A673 (cell line): ENCODE measurements around the gene FOXN4. TPM values are rescaled to one million over a fixed set of nuclear protein-coding genes. Genes with fewer than 3 reads are reported as not detected.

Experiments used
- BruUV-seq: library from RNA; stranded (reverse); fragments of 400-500 nt; replicated peaks from 2 replicates; lab custom pipeline; 2021; lab: Mats Ljungman, UMichigan
- CTCF ChIA-PET: fragments of 300-600 bp; sonication (Branson Sonifier 250); formaldehyde crosslinking; loops from one replicate; lab custom pipeline; 2022; ENCODE audit warnings: antibody characterized with exemption; lab: Charles Lee
- POLR2A ChIA-PET: fragments of 300-600 bp; sonication (Branson Sonifier 250); formaldehyde crosslinking; loops from one replicate; lab custom pipeline; 2022; ENCODE audit warnings: antibody characterized with exemption; ENCODE audit not compliant: low non-redundant PET; lab: Charles Lee
- DNase-seq: peaks from one replicate; pipeline ENCODE4 v3.0.0-alpha.2; 2015; ENCODE audit warnings: low spot score
- H3K27ac ChIP-seq: fragments of 200-600 bp; sonication (generic); 2 replicates; pipeline ENCODE4 v1.5.1; 2016; ENCODE audit warnings: mixed run types, low read depth, mild to moderate bottlenecking, mixed read lengths, antibody characterized with exemption, low read length; ENCODE audit not compliant: poor library complexity, severe bottlenecking
- H3K27me3 ChIP-seq: fragments of 200-600 bp; sonication (generic); replicated peaks from 2 replicates; pipeline ENCODE4 v1.6.1; 2017; ENCODE audit warnings: mixed run types, low read depth, mild to moderate bottlenecking, mixed read lengths, antibody characterized with exemption, low read length; ENCODE audit not compliant: insufficient read depth, poor library complexity
- H3K36me3 ChIP-seq: fragments of 200-600 bp; sonication (generic); 2 replicates; pipeline ENCODE4 v1.6.1; 2016; ENCODE audit warnings: mixed run types, mild to moderate bottlenecking, mixed read lengths, antibody characterized with exemption, low read length; ENCODE audit not compliant: insufficient read depth, poor library complexity, severe bottlenecking
- H3K4me1 ChIP-seq: fragments of 200-600 bp; sonication (generic); 2 replicates; pipeline ENCODE4 v1.6.1; 2017; ENCODE audit warnings: mixed run types, mild to moderate bottlenecking, mixed read lengths, antibody characterized with exemption, low read length; ENCODE audit not compliant: insufficient read depth, poor library complexity, severe bottlenecking
- H3K4me3 ChIP-seq: fragments of 200-600 bp; sonication (generic); 2 replicates; pipeline ENCODE4 v1.5.1; 2016; ENCODE audit warnings: low read depth, mixed run types, mild to moderate bottlenecking, mixed read lengths, low read length; ENCODE audit not compliant: poor library complexity, severe bottlenecking
- H3K9me3 ChIP-seq: fragments of 200-600 bp; sonication (generic); 2 replicates; pipeline ENCODE4 v1.6.1; 2016; ENCODE audit warnings: mixed run types, low read depth, mild to moderate bottlenecking, mixed read lengths, antibody characterized with exemption, low read length; ENCODE audit not compliant: poor library complexity, severe bottlenecking
- EZH2 ChIP-seq: fragments of 200-600 bp; sonication (generic); IDR thresholded peaks from 2 replicates; pipeline ENCODE4 v1.6.1; 2017; ENCODE audit warnings: borderline replicate concordance, low read depth, mild to moderate bottlenecking, mixed read lengths, antibody characterized with exemption, low read length; ENCODE audit not compliant: poor library complexity, severe bottlenecking
- intact Hi-C: fragments of 100-400 bp; cut with micrococcal nuclease; formaldehyde crosslinking; loops from one replicate; pipeline ENCODE4 v1.10.0; 2022; ENCODE audit not compliant: unreplicated experiment
- total RNA-seq: library from RNA; stranded (reverse); gene quantifications from 2 replicates; pipeline ENCODE4 v1.2.3, GENCODE V29; 2021
- TF ChIP-seq, protein P1 (sequence below): fragments of 300-800, 200-600 bp; sonication (generic); conservative IDR thresholded peaks from 2 replicates; pipeline ENCODE4 v1.5.1; 2017; ENCODE audit warnings: low read depth, mild to moderate bottlenecking, antibody characterized with exemption, low read length, moderate library complexity, mixed read lengths

Gene FOXN4
- total RNA-seq, 1 experiment from 2014 or later, result not detected

DNA sequence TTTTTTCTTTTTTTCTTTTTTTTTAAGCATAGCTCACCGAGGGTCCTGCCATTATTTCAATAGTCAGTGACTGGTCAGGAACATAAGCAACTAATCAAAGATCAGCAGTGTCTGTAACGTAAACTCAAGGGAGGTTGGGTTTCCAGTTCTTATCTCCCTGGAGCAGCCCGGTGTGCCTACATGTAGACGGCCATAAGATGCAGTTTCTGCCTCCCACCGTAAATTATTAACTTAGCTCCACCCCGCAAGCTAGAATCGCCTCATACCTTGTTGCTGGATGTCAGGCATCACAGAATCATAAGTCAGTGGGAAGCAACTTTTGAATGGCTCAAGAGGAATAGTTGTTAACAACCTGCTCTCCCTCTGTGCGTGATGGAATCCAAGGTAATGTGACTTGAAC lies 38.5 kb upstream of the FOXN4 start, which contains the start of gene MYO1H:
MYO1H (plus strand) TSS at position 312 of the 400 bp plus-strand sequence; CDS start at position 373, 61 bp downstream.
- BruUV-seq, result no TSS peak
- H3K36me3 ChIP-seq, result no peaks in the 10 kb centered on the region
- CTCF ChIA-PET, result no interaction called here
- H3K27me3 ChIP-seq, result peaks cover 23% of the 10 kb centered on the region
- H3K9me3 ChIP-seq, result no peaks in the 10 kb centered on the region
- H3K4me3 ChIP-seq, result no peak within 1 kb of the TSS
- TF ChIP-seq EZH2, result no peak
- TF ChIP-seq, protein P1, sequence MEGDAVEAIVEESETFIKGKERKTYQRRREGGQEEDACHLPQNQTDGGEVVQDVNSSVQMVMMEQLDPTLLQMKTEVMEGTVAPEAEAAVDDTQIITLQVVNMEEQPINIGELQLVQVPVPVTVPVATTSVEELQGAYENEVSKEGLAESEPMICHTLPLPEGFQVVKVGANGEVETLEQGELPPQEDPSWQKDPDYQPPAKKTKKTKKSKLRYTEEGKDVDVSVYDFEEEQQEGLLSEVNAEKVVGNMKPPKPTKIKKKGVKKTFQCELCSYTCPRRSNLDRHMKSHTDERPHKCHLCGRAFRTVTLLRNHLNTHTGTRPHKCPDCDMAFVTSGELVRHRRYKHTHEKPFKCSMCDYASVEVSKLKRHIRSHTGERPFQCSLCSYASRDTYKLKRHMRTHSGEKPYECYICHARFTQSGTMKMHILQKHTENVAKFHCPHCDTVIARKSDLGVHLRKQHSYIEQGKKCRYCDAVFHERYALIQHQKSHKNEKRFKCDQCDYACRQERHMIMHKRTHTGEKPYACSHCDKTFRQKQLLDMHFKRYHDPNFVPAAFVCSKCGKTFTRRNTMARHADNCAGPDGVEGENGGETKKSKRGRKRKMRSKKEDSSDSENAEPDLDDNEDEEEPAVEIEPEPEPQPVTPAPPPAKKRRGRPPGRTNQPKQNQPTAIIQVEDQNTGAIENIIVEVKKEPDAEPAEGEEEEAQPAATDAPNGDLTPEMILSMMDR, result no peak
- no peak within 1 kb of the TSS for H3K27ac ChIP-seq
- POLR2A ChIA-PET, result no interaction called here
- no peaks in the 10 kb centered on the region for H3K4me1 ChIP-seq
- intact Hi-C loops, result no loop called here
- DNase-seq, result no peak

DNA sequence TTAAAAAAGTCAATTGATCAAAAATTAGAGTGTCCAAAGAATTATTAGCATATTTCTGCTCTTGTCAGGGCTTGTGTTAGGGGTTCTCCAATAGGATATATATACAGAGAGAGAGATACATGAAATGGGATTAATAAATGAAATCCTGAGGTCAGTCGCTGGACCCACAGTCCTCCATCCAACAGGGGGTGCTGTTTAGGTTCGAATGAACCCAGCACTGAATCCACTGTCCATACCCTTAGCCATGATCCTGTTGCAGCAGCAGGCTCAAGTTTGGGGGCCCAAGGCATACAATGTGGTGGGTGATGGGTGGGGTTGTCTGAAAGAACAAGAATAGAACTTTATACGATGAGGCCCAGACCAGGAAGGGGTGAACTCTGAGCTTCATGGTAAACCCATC lies 37.8 kb upstream of the FOXN4 start:
- ChIA-PET CTCF (no interaction called here), POLR2A (no interaction called here)
- intact Hi-C loops, result no loop called here
- TF ChIP-seq, protein P1, result 0 out of 2 replicates have a peak, but pooled peaks have one; percentile 34
- TF ChIP-seq EZH2, result no peak
- Histone ChIP-seq H3K9me3 (no peaks in the 10 kb centered on the region), H3K36me3 (no peaks in the 10 kb centered on the region), H3K27me3 (peaks cover 16% of the 10 kb centered on the region), H3K27ac (no peak overlapping the region), H3K4me3 (no peak overlapping the region), H3K4me1 (no peaks in the 10 kb centered on the region)
- peak; percentile 11 for DNase-seq
- BruUV-seq, result no TSS peak

DNA sequence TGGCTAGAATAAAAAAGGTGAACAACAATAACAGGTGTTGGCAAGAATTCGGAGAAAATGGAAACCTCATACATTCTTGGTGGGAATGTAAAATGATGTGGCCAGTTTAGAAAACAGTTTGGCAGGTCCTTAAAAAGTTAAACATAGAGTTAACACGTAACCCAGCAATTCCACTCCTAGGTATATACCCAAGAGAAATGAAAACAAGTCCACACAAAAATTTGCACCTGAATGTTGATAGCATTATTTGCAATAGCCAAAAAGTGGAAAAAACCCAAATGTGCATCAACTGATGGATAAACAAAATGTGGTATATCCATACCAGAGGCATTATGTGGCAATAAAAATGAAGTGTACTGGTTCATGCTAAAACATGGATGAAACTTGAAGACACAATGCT lies 36.3 kb upstream of the FOXN4 start:
- no peak for DNase-seq
- no peaks in the 10 kb centered on the region for H3K4me1 ChIP-seq
- ChIA-PET POLR2A (no interaction called here), CTCF (no interaction called here)
- no peak for TF ChIP-seq EZH2
- TF ChIP-seq, protein P1, result no peak
- H3K36me3 ChIP-seq, result no peaks in the 10 kb centered on the region
- no peaks in the 10 kb centered on the region for H3K9me3 ChIP-seq
- no peak overlapping the region for H3K4me3 ChIP-seq
- peaks cover 1% of the 10 kb centered on the region for H3K27me3 ChIP-seq
- H3K27ac ChIP-seq, result no peak overlapping the region
- intact Hi-C loops, result no loop called here
- BruUV-seq, result no TSS peak
